Measurements from ENCODE around the gene BORA.

DNA sequence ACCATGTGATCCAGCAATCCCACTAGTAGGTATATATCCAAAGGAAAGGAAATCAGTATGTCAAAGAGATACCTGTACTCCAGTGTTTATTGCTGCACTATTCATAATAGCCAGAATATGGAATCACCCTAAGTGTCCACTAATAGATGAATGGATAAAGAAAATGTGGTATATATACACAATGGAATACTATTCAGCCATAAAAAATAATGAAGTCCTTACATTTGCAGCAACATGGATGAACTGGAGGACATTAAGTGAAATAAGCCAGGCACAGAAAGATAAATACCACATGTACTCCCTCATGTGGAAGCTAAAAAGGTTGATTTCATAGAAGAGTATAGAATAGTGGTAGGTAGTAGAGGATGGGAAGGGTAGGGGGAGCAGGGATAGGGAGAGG lies 23.5 kb downstream of the BORA start:
- TF ChIP-seq MTA3 (IDR thresholded peaks at IDR 0.05; ENCODE audit: borderline replicate concordance, low read length), result no peak
- TF ChIP-seq, protein P1, sequence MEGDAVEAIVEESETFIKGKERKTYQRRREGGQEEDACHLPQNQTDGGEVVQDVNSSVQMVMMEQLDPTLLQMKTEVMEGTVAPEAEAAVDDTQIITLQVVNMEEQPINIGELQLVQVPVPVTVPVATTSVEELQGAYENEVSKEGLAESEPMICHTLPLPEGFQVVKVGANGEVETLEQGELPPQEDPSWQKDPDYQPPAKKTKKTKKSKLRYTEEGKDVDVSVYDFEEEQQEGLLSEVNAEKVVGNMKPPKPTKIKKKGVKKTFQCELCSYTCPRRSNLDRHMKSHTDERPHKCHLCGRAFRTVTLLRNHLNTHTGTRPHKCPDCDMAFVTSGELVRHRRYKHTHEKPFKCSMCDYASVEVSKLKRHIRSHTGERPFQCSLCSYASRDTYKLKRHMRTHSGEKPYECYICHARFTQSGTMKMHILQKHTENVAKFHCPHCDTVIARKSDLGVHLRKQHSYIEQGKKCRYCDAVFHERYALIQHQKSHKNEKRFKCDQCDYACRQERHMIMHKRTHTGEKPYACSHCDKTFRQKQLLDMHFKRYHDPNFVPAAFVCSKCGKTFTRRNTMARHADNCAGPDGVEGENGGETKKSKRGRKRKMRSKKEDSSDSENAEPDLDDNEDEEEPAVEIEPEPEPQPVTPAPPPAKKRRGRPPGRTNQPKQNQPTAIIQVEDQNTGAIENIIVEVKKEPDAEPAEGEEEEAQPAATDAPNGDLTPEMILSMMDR (IDR thresholded peaks at IDR 0.05 in 2 of 3, conservative IDR thresholded peaks at IDR 0.05 in 1 of 3; ENCODE audit: control insufficient read depth in 2 of 3, extremely low read depth in 1 of 3, insufficient read depth in 1 of 3, low read depth in 3 of 3, low read length in 3 of 3), result no peak
- no peak for TF ChIP-seq EZH2 (IDR thresholded peaks at IDR 0.05; ENCODE audit: borderline replicate concordance, control insufficient read depth, low read depth, low read length)
- no peak for TF ChIP-seq IKZF1 (conservative IDR thresholded peaks at IDR 0.05)
- no peak for TF ChIP-seq FOXM1 (IDR thresholded peaks at IDR 0.05; ENCODE audit: low read depth, low read length)
- TF ChIP-seq POLR2AphosphoS2 (IDR thresholded peaks at IDR 0.05; ENCODE audit: low read depth, low read length), result no peak
- TF ChIP-seq NFYA (IDR thresholded peaks at IDR 0.05; ENCODE audit: borderline replicate concordance, low read depth, low read length), result no peak
- no peak for TF ChIP-seq POLR2A (IDR thresholded peaks at IDR 0.05; ENCODE audit: low read depth, low read length)
- TF ChIP-seq, protein P2, sequence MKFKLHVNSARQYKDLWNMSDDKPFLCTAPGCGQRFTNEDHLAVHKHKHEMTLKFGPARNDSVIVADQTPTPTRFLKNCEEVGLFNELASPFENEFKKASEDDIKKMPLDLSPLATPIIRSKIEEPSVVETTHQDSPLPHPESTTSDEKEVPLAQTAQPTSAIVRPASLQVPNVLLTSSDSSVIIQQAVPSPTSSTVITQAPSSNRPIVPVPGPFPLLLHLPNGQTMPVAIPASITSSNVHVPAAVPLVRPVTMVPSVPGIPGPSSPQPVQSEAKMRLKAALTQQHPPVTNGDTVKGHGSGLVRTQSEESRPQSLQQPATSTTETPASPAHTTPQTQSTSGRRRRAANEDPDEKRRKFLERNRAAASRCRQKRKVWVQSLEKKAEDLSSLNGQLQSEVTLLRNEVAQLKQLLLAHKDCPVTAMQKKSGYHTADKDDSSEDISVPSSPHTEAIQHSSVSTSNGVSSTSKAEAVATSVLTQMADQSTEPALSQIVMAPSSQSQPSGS (IDR thresholded peaks at IDR 0.05; ENCODE audit: low read length), result no peak
- TF ChIP-seq FOS (IDR thresholded peaks at IDR 0.05; ENCODE audit: borderline replicate concordance, extremely low read depth, insufficient read length), result no peak
- no peak for TF ChIP-seq BHLHE40 (IDR thresholded peaks at IDR 0.05; ENCODE audit: borderline replicate concordance in 1 of 2, low read depth in 2 of 2, low read length in 1 of 2)
- TF ChIP-seq, protein P3, sequence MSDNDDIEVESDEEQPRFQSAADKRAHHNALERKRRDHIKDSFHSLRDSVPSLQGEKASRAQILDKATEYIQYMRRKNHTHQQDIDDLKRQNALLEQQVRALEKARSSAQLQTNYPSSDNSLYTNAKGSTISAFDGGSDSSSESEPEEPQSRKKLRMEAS (IDR thresholded peaks at IDR 0.05; ENCODE audit: low read depth, low read length), result no peak
